ENCODE measurements around the gene SLC16A10.

- TF ChIP-seq CREB1 (CRISPR knock-in tag; IDR thresholded peaks at IDR 0.05; ENCODE audit: low read depth): no peak
- no peak for TF ChIP-seq CTCF (conservative IDR thresholded peaks at IDR 0.05; ENCODE audit: low read depth in 2 of 2)
- TF ChIP-seq POLR2AphosphoS5 (IDR thresholded peaks at IDR 0.05; ENCODE audit: low read depth): no peak
- TF ChIP-seq EZH2 (IDR thresholded peaks at IDR 0.05; ENCODE audit: low read depth, unreplicated experiment): no peak
- TF ChIP-seq STAT1 (IDR thresholded peaks at IDR 0.05; ENCODE audit: unreplicated experiment): no peak
- no peak for TF ChIP-seq ZNF114 (CRISPR knock-in tag; IDR thresholded peaks at IDR 0.05)
These were observed 40.1 kb upstream of the SLC16A10 start for GRCh38 chr6:111047244-111047643.

Data from GM23338 (cell line).